RWPE1 (cell line): ENCODE data around the gene GAS2.

Experiments used
- CTCF ChIA-PET: fragments of 350-600 bp; sonication (Branson Sonifier 250); formaldehyde crosslinking; extraction: SDS; loops from one replicate; lab custom pipeline; 2021; lab: Yijun Ruan, JAX
- POLR2A ChIA-PET: fragments of 400-600 bp; formaldehyde crosslinking; extraction: SDS; loops from one replicate; lab custom pipeline; 2020; ENCODE audit warnings: antibody characterized with exemption; ENCODE audit not compliant: low non-redundant PET; lab: Yijun Ruan, JAX
- DNase-seq: peaks from one replicate; pipeline ENCODE4 v3.0.0; 2012; ENCODE audit warnings: low spot score
- H3K27ac ChIP-seq: fragments of 450-650 bp; 2 replicates; pipeline ENCODE4 v1.5.1; 2017
- TF ChIP-seq, protein P1 (sequence below): fragments of 450-650 bp; conservative IDR thresholded peaks from 2 replicates; pipeline ENCODE4 v1.5.1; 2017; ENCODE audit warnings: low read depth, mild to moderate bottlenecking

GAS2 gene

GRCh38 chr11:22671751-22672150 is 5.3 kb downstream of the GAS2 start:
- TF ChIP-seq, protein P1, sequence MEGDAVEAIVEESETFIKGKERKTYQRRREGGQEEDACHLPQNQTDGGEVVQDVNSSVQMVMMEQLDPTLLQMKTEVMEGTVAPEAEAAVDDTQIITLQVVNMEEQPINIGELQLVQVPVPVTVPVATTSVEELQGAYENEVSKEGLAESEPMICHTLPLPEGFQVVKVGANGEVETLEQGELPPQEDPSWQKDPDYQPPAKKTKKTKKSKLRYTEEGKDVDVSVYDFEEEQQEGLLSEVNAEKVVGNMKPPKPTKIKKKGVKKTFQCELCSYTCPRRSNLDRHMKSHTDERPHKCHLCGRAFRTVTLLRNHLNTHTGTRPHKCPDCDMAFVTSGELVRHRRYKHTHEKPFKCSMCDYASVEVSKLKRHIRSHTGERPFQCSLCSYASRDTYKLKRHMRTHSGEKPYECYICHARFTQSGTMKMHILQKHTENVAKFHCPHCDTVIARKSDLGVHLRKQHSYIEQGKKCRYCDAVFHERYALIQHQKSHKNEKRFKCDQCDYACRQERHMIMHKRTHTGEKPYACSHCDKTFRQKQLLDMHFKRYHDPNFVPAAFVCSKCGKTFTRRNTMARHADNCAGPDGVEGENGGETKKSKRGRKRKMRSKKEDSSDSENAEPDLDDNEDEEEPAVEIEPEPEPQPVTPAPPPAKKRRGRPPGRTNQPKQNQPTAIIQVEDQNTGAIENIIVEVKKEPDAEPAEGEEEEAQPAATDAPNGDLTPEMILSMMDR = no peak
- DNase-seq = no peak
- ChIA-PET POLR2A (no interaction called here), CTCF (interaction anchor here (0.6 to 1.1 kb wide), 2 partner anchors 59 to 73 kb away, joined by 5 to 10 read pairs; no protein-coding TSS in a partner anchor)
- H3K27ac ChIP-seq = no peak overlapping the region

DNA sequence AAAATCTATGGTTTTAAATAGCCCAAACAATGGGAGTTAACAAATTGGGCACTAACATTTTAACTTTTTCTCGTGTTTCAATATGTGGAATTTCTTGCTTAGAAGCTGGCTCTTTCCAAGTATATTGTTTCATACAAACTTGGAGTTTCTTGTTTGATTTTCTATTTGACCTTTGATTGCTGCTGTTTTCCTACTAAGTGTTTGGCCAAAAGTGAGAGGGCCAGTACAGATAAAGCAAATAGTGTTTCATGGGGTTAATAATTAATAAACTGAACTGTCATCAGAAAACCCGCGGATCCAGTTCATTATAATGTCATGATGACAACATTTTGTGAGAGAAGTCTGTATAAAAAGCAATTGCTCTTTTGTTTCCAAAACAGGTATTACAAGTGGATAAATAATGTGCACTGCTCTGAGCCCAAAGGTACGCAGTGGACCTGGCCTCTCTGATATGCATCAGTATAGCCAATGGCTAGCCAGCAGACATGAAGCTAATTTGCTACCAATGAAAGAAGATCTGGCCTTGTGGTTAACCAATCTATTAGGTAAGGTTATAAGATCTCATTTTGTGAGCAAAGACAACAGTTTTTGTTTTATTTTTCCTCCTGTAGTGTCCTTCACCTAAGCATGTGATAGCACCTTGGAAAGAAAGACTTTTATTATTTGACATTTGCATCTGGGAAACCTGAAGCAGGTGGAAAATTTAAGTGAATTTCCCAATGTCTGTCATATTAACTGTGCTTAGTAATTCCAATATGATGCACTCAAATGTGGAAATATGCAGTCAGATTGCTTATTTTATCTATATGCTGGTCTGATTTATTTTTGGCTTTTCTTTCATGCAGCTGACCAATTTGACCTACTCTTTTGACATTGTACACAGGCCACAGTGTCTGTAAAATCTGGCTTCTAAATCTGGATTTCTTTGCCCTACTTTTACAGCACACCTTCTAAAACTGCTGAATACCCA is 8.3 kb downstream of the GAS2 start:
- TF ChIP-seq, protein P1 = no peak
- H3K27ac ChIP-seq = no peak overlapping the region
- DNase-seq = no peak
- ChIA-PET POLR2A (no interaction called here), CTCF (interaction anchor here (0.6 to 0.7 kb wide), 2 partner anchors 13 to 487 kb away, joined by 3 to 5 read pairs; no protein-coding TSS in a partner anchor)

DNA sequence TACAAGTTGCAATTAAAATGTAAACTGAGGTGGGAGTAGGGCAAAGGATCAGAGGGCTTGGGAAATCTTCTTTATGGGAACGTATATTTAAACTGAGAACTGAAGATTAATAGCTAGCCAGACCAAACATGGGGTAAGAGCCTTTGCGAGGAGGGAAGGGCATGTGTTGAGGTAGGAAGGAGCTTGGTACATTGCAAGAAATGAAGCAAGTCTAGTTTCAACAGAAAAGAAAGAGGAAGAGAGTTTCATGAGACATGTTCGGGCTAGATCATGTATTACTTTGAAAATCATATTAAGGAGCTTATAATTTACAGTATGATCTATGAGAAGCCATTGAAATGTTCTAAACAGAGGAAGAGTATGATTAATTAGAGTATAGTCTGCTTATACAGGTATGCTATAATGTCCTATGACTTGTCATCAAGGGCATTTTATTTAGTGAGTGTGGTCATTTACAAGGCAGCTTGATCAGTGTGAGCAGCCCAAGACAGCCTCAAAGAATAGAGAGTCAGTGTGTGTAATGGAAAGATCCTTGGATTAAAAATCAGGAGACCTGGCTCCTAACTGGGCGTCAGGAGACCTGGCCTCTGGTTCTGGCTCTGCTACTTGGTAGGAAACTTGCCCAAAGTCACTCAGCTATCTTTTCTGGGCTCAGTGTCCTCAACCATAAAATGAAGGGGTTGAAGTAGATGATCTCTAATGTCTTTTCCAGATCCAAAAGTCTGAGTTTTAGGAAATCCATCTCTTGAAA is 10.9 kb downstream of the GAS2 start:
- POLR2A ChIA-PET = no interaction called here

DNA sequence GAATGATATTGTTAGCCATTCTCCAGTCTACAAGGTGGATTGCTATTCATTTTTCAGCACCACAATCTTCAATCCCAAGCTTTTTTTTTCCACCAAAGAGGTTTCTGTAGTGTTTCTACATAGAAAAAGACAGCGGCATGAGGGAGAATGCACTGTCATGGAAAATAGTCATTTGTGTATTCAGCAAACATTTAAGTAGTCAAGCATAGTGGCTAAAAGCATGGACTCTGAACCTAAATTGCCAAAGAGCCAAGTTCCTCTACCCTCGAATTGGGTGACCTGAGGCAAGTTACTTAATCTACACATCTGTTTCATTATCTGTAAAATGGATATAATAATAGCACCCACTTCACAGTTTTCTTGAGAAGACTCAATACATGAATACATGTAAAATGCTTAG is 14.2 kb downstream of the GAS2 start:
- ChIA-PET POLR2A (no interaction called here), CTCF (interaction anchor here (1.4 kb wide), 1 partner anchor 107 kb away, joined by 5 read pairs; no protein-coding TSS in a partner anchor)
- DNase-seq = no peak
- TF ChIP-seq, protein P1 = no peak
- no peak overlapping the region for H3K27ac ChIP-seq

More for the DNA sequence above, 10.9 kb downstream of the GAS2 start:
- CTCF ChIA-PET = no interaction called here
- TF ChIP-seq, protein P1 = no peak
- H3K27ac ChIP-seq = no peak overlapping the region
- DNase-seq = no peak

GRCh38 chr11:22681281-22681812 is 14.9 kb downstream of the GAS2 start:
- ChIA-PET CTCF (interaction anchor here (1.4 kb wide), 1 partner anchor 106 kb away, joined by 5 read pairs; no protein-coding TSS in a partner anchor), POLR2A (no interaction called here)
- H3K27ac ChIP-seq = no peak overlapping the region
- no peak for DNase-seq
- TF ChIP-seq, protein P1 = no peak

DNA sequence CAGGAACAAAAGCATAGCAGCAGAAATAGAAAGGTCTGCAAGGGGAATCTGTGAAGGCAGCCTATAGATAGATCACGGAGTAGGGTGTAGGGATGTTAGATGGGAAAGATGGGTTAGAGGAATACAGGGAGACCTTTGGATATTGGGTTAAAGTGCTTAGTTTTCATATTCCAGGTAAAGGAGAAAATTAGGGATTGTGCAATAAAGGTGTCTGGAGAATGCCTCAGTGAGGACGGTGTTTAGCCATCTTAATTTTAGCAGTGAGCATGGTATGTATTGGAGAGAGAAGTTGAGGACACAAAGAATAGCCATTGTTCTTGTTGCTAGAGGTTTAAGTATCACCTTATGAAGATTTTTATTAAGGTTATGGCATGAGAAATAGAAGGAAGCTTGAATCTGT is 17.7 kb downstream of the GAS2 start:
- POLR2A ChIA-PET = no interaction called here
- no peak for DNase-seq
- CTCF ChIA-PET = no interaction called here
- TF ChIP-seq, protein P1 = no peak
- H3K27ac ChIP-seq = no peak overlapping the region
